ENCODE results near the gene KCND3.

Gene KCND3

GRCh38 chr1:111989531-111990025 lies at the start of gene KCND3:
KCND3 (minus strand) TSS chr1:111989668.
- DNase-seq = peak; percentile 53

- DNase-seq = no peak
Observed at GRCh38 chr1:112034277-112034676, 44.8 kb upstream of the KCND3 start.

GRCh38 chr1:112033439-112034120 lies 44.1 kb upstream of the KCND3 start:
- no peak for DNase-seq

DNA sequence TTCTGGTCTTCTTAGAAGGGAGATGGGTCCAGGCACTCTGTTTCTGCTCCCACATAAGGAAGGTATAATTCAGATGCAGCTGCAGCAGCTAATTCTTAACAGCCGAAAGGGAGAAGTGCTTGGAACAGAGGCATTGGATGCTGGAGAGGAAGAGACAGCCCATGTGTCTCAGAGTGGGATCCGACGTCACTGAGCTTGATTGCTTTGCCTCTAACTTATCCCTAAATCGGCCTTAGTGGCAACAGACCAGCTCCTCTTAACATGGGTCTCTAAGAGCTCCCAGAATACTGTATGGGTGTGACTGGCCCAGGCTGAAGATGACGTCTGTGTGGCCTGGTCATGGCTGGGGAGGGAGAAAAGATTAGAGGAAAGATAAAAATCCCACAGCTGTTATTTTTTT lies 40.7 kb upstream of the KCND3 start:
- peak; percentile 66 for DNase-seq

- peak; percentile 59 for DNase-seq
Observed at GRCh38 chr1:112027696-112028095, 38.2 kb upstream of the KCND3 start.

GRCh38 chr1:112026501-112026900 lies 37.0 kb upstream of the KCND3 start:
- DNase-seq = no peak

GRCh38 chr1:112026016-112026415 lies 36.5 kb upstream of the KCND3 start:
- no peak for DNase-seq

GRCh38 chr1:112021263-112021662 lies 31.8 kb upstream of the KCND3 start:
- peak; percentile 84 for DNase-seq

DNA sequence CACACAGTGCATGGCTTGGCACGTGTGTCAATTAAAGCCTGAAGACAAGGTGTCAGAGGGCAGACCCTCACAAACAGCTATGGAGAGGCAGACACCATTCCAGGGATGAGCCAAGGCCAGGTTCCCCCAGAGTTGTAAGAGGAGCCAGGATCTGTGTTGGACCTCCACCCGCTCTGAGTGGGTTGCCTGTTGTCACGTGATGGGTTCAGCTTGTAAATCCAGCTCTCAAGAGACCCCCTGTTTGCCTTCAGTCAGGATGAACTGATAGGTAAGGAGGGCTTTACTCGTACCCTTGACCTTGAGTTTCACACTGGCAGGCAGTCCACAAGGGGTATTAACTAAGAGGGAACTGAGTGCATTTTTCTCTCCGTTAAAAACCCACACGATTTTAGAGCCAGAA lies 27.7 kb upstream of the KCND3 start:
- no peak for DNase-seq

DNA sequence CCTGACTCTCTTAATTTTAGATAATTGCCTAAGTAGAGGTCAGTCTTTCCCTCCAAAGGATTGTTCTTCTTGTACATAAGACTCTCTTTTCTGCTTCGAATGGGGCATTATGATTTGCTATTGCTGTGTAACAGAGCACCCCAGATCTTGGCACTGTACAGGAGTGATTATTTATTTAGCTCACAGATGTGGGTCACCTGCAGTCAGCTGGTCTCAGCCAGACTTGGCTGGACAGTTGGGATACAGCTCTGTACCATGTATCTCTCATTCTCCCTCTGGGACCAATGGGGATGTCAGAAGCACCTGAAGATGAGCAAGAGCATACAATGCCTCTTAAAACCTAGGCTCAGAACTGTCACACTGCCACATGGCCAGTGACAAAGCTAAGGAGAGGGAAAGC lies 23.4 kb upstream of the KCND3 start:
- DNase-seq = no peak

DNA sequence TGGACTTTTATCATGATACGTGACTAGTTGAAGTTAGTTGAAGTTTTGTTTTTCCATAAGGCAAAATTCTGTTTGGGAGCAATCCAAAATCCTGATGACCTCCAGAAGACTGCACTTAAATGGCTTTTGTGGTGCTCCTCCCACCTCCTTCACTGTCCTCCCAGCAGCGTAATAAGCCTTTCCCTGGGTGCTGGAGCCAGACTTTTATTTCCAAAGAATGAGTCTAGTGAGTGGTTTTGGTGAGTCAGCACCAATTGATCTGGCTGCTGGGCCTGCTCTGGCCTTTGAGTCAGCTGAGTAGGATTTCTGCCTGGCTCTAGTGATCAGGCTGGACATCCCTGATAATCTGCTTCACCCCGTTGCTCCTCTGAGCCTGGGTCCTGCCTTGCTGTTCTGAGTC lies 21.7 kb upstream of the KCND3 start:
- no peak for DNase-seq

GRCh38 chr1:112007169-112007568 lies 17.7 kb upstream of the KCND3 start:
- DNase-seq = peak; percentile 56

DNA sequence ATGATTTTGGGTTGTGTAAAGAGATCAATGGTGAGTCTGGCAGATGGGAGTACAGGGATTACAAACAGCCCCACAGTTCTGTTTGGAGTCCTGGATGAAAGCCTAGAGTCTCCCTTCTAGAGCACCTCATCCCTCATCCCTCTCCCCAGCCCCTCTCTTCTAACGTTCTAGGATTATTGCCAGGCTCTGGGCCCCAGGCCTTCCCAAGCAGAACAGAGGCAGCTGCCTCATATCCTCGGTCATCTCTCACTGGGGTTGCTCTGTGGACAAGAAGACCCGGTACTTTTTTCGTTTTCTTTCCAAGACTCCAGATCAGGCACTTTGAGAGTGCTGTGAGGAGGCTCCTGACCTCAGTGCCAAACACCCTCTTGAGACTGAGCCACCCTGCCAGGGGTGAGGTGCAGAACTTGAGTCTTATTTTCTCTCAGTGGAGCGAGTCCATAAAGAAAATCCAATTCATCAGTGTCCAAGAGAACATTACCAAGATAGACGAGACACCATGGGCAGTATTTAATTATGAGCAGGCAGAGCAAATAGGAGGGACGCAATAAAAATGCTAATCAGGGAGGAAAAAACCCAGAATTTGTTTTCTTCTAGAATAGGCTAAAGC lies 17.1 kb upstream of the KCND3 start:
- DNase-seq = peak; percentile 52

DNA sequence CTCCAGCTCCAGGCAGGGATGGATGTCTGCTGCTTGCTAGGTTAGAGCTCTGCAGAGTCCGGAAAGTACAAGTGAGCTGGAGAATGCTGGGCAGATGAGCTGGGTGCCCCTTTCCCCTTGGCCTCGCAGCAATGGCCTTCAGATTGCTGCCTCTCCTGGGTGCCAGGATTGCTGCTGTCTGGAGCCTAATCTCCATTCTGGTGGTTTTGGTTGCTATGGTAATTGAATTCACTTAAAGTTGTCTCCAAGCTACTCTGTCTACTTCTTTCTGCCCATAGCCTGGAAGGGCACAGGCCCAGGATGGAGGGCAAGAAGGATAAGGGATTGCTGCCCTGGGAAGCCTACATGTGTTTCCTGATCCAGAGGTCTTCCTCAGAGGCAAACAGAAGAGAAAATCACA lies 14.6 kb upstream of the KCND3 start:
- DNase-seq = no peak

- no peak for DNase-seq
Observed at GRCh38 chr1:112002514-112002913, 13.0 kb upstream of the KCND3 start.

- DNase-seq = no peak
Observed at GRCh38 chr1:112001436-112001835, 12.0 kb upstream of the KCND3 start.

GRCh38 chr1:112000048-112000447 lies 10.6 kb upstream of the KCND3 start:
- DNase-seq = peak; percentile 90

DNA sequence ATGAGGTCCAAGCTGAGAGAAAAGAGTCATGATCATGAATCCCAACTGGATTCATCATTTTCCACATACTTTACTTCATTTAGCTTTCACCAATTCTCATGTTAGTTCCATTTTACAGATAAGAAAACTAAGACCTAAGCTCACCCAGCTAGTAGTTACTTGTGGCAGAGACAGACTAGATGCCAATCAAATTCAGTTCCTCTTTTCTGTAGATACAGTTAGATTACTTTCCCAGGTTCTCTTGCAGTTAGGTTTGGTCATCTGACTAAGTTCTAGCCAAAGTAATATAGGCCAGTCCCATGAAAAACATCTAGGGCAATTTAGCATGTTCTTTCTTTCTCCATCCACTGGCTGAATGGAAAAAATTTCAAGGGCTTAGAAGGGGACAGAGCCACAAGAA lies 8.9 kb upstream of the KCND3 start:
- no peak for DNase-seq

- no peak for DNase-seq
Observed at GRCh38 chr1:111992476-111992875, 3.0 kb upstream of the KCND3 start.

- peak; percentile 90 for DNase-seq
Observed at GRCh38 chr1:111990878-111991718, 1.6 kb upstream of the KCND3 start.

GRCh38 chr1:111990026-111990877 lies 784 bp upstream of the KCND3 start:
- peak; percentile 47 for DNase-seq

DNA sequence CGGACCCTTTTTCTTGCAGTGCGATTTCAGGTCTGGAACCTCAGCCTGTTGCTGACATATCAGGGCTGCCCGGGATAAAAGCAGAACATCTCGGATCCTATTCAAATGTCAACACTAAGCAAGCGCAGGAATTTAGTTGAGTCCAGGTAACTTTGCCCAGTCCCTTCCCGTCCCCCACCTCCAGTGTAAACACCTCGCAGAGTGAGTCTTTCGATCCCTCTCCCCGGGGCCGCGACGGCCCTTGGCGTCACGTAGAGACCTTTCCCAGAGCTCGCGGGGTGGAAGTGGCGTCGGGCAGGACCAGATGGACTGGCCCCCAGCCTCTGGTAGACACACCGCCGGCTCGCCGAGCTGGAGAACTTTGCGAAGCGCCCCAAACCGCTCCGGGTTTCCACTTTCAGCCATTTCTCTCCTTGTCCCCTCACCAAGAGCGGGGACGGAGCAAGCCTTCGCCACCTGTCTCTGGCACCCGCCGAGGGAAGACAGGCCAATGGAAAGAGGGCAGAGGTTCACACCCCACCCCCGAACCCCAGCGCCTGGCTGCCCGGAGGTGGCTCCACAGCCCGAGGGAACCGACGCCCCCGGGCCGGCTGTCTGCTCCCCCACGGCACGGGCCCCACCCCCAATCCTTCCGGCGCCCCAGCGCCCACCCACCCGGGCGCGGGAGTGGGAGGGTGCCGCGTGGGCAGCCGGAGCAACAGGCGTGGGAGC lies 570 bp downstream of the KCND3 start:
- peak; percentile 21 for DNase-seq
